ENCODE results near the gene TRIP11.

Gene TRIP11

GRCh38 chr14:92037989-92038388 is 1.9 kb downstream of the TRIP11 start:
- peak overlapping the region; percentile 87 for H3K4me3 ChIP-seq (ENCODE audit: low read length)
- peak overlapping the region; percentile 85 for H3K4me2 ChIP-seq (ENCODE audit: low read length)
- H3K9ac ChIP-seq (ENCODE audit: low read depth, low read length) = peak overlapping the region; percentile 99
- peaks cover 13% of the 10 kb centered on the region for H3K4me1 ChIP-seq (ENCODE audit: control insufficient read depth, insufficient read depth, low read length)
- H3K27me3 ChIP-seq (ENCODE audit: control insufficient read depth, insufficient read depth, low read length) = no peaks in the 10 kb centered on the region
- peaks cover 5% of the 10 kb centered on the region for H3K36me3 ChIP-seq (ENCODE audit: insufficient read depth, low read length)
- no peaks in the 10 kb centered on the region for H3K9me3 ChIP-seq (replicated peaks; ENCODE audit: low read length)

- peaks cover 5% of the 10 kb centered on the region for H3K36me3 ChIP-seq (ENCODE audit: insufficient read depth, low read length)
- H3K9me3 ChIP-seq (replicated peaks; ENCODE audit: low read length) = no peaks in the 10 kb centered on the region
- H3K4me2 ChIP-seq (ENCODE audit: low read length) = no peak overlapping the region
- H3K27me3 ChIP-seq (ENCODE audit: control insufficient read depth, insufficient read depth, low read length) = no peaks in the 10 kb centered on the region
- H3K4me3 ChIP-seq (ENCODE audit: low read length) = no peak overlapping the region
- no peak overlapping the region for H3K9ac ChIP-seq (ENCODE audit: low read depth, low read length)
- H3K4me1 ChIP-seq (ENCODE audit: control insufficient read depth, insufficient read depth, low read length) = peaks cover 9% of the 10 kb centered on the region
Observed at GRCh38 chr14:92035890-92036289, 4.0 kb downstream of the TRIP11 start.

- Histone ChIP-seq H3K27me3 (ENCODE audit: control insufficient read depth, insufficient read depth, low read length) (no peaks in the 10 kb centered on the region), H3K9me3 (replicated peaks; ENCODE audit: low read length) (no peaks in the 10 kb centered on the region)
Observed at GRCh38 chr14:92033906-92034687, 5.8 kb downstream of the TRIP11 start.

GRCh38 chr14:92033433-92033832 is 6.4 kb downstream of the TRIP11 start:
- Histone ChIP-seq H3K27me3 (ENCODE audit: control insufficient read depth, insufficient read depth, low read length) (no peaks in the 10 kb centered on the region), H3K9ac (ENCODE audit: low read depth, low read length) (no peak overlapping the region), H3K4me3 (ENCODE audit: low read length) (no peak overlapping the region), H3K4me2 (ENCODE audit: low read length) (no peak overlapping the region), H3K4me1 (ENCODE audit: control insufficient read depth, insufficient read depth, low read length) (peaks cover 8% of the 10 kb centered on the region), H3K36me3 (ENCODE audit: insufficient read depth, low read length) (peaks cover 8% of the 10 kb centered on the region), H3K9me3 (replicated peaks; ENCODE audit: low read length) (no peaks in the 10 kb centered on the region)

More at GRCh38 chr14:92033906-92034687, 5.8 kb downstream of the TRIP11 start:
- H3K4me1 ChIP-seq (ENCODE audit: control insufficient read depth, insufficient read depth, low read length) = peaks cover 8% of the 10 kb centered on the region
- H3K9ac ChIP-seq (ENCODE audit: low read depth, low read length) = no peak overlapping the region
- H3K4me3 ChIP-seq (ENCODE audit: low read length) = no peak overlapping the region
- peaks cover 8% of the 10 kb centered on the region for H3K36me3 ChIP-seq (ENCODE audit: insufficient read depth, low read length)
- H3K4me2 ChIP-seq (ENCODE audit: low read length) = no peak overlapping the region

- Histone ChIP-seq H3K9ac (ENCODE audit: low read depth, low read length) (no peak overlapping the region), H3K4me2 (ENCODE audit: low read length) (no peak overlapping the region), H3K9me3 (replicated peaks; ENCODE audit: low read length) (no peaks in the 10 kb centered on the region), H3K36me3 (ENCODE audit: insufficient read depth, low read length) (peaks cover 19% of the 10 kb centered on the region), H3K4me3 (ENCODE audit: low read length) (no peak overlapping the region), H3K27me3 (ENCODE audit: control insufficient read depth, insufficient read depth, low read length) (no peaks in the 10 kb centered on the region), H3K4me1 (ENCODE audit: control insufficient read depth, insufficient read depth, low read length) (peaks cover 6% of the 10 kb centered on the region)
Observed at GRCh38 chr14:92026548-92027190, 13.2 kb downstream of the TRIP11 start.

GRCh38 chr14:92022036-92022435 is 17.8 kb downstream of the TRIP11 start:
- Histone ChIP-seq H3K36me3 (ENCODE audit: insufficient read depth, low read length) (peaks cover 31% of the 10 kb centered on the region), H3K4me3 (ENCODE audit: low read length) (no peak overlapping the region), H3K4me2 (ENCODE audit: low read length) (no peak overlapping the region), H3K9ac (ENCODE audit: low read depth, low read length) (no peak overlapping the region), H3K9me3 (replicated peaks; ENCODE audit: low read length) (no peaks in the 10 kb centered on the region), H3K4me1 (ENCODE audit: control insufficient read depth, insufficient read depth, low read length) (peaks cover 6% of the 10 kb centered on the region), H3K27me3 (ENCODE audit: control insufficient read depth, insufficient read depth, low read length) (no peaks in the 10 kb centered on the region)

GRCh38 chr14:92021523-92021922 is 18.3 kb downstream of the TRIP11 start:
- no peak overlapping the region for H3K4me3 ChIP-seq (ENCODE audit: low read length)

GRCh38 chr14:92014040-92014439 is 25.8 kb downstream of the TRIP11 start:
- H3K4me2 ChIP-seq (ENCODE audit: low read length) = no peak overlapping the region
- peaks cover 50% of the 10 kb centered on the region for H3K36me3 ChIP-seq (ENCODE audit: insufficient read depth, low read length)
- no peak overlapping the region for H3K4me3 ChIP-seq (ENCODE audit: low read length)
- no peak overlapping the region for H3K9ac ChIP-seq (ENCODE audit: low read depth, low read length)
- no peaks in the 10 kb centered on the region for H3K27me3 ChIP-seq (ENCODE audit: control insufficient read depth, insufficient read depth, low read length)
- H3K9me3 ChIP-seq (replicated peaks; ENCODE audit: low read length) = no peaks in the 10 kb centered on the region
- no peaks in the 10 kb centered on the region for H3K4me1 ChIP-seq (ENCODE audit: control insufficient read depth, insufficient read depth, low read length)

More at GRCh38 chr14:92021523-92021922, 18.3 kb downstream of the TRIP11 start:
- Histone ChIP-seq H3K27me3 (ENCODE audit: control insufficient read depth, insufficient read depth, low read length) (no peaks in the 10 kb centered on the region), H3K36me3 (ENCODE audit: insufficient read depth, low read length) (peaks cover 35% of the 10 kb centered on the region), H3K9ac (ENCODE audit: low read depth, low read length) (no peak overlapping the region), H3K4me1 (ENCODE audit: control insufficient read depth, insufficient read depth, low read length) (peaks cover 6% of the 10 kb centered on the region), H3K9me3 (replicated peaks; ENCODE audit: low read length) (no peaks in the 10 kb centered on the region), H3K4me2 (ENCODE audit: low read length) (no peak overlapping the region)

GRCh38 chr14:92012121-92012748 is 27.6 kb downstream of the TRIP11 start:
- Histone ChIP-seq H3K4me3 (ENCODE audit: low read length) (no peak overlapping the region), H3K9ac (ENCODE audit: low read depth, low read length) (no peak overlapping the region), H3K9me3 (replicated peaks; ENCODE audit: low read length) (no peaks in the 10 kb centered on the region), H3K4me2 (ENCODE audit: low read length) (no peak overlapping the region), H3K36me3 (ENCODE audit: insufficient read depth, low read length) (peaks cover 47% of the 10 kb centered on the region), H3K4me1 (ENCODE audit: control insufficient read depth, insufficient read depth, low read length) (no peaks in the 10 kb centered on the region), H3K27me3 (ENCODE audit: control insufficient read depth, insufficient read depth, low read length) (no peaks in the 10 kb centered on the region)

GRCh38 chr14:92010644-92011043 is 29.2 kb downstream of the TRIP11 start:
- no peak overlapping the region for H3K9ac ChIP-seq (ENCODE audit: low read depth, low read length)
- peaks cover 39% of the 10 kb centered on the region for H3K36me3 ChIP-seq (ENCODE audit: insufficient read depth, low read length)
- no peaks in the 10 kb centered on the region for H3K9me3 ChIP-seq (replicated peaks; ENCODE audit: low read length)
- H3K4me1 ChIP-seq (ENCODE audit: control insufficient read depth, insufficient read depth, low read length) = no peaks in the 10 kb centered on the region
- no peak overlapping the region for H3K4me2 ChIP-seq (ENCODE audit: low read length)
- H3K27me3 ChIP-seq (ENCODE audit: control insufficient read depth, insufficient read depth, low read length) = no peaks in the 10 kb centered on the region
- no peak overlapping the region for H3K4me3 ChIP-seq (ENCODE audit: low read length)

- Histone ChIP-seq H3K4me1 (ENCODE audit: control insufficient read depth, insufficient read depth, low read length) (no peaks in the 10 kb centered on the region), H3K9me3 (replicated peaks; ENCODE audit: low read length) (no peaks in the 10 kb centered on the region), H3K4me2 (ENCODE audit: low read length) (no peak overlapping the region), H3K4me3 (ENCODE audit: low read length) (no peak overlapping the region), H3K9ac (ENCODE audit: low read depth, low read length) (no peak overlapping the region), H3K36me3 (ENCODE audit: insufficient read depth, low read length) (peaks cover 44% of the 10 kb centered on the region), H3K27me3 (ENCODE audit: control insufficient read depth, insufficient read depth, low read length) (no peaks in the 10 kb centered on the region)
Observed at GRCh38 chr14:92009604-92010003, 30.3 kb downstream of the TRIP11 start.
